GM12801 (cell line): Measurements from ENCODE around the gene FRRS1.
A peak's percentile ranks its signal among the peaks of the same experiment; 100 is the strongest.

Source experiments
- TF ChIP-seq, protein P1 (sequence below): IDR thresholded peaks from one replicate; pipeline ENCODE4 v1.5.1; 2011; ENCODE audit warnings: control low read depth; ENCODE audit not compliant: insufficient read length; ENCODE audit errors: extremely low read depth

The FRRS1 gene

DNA sequence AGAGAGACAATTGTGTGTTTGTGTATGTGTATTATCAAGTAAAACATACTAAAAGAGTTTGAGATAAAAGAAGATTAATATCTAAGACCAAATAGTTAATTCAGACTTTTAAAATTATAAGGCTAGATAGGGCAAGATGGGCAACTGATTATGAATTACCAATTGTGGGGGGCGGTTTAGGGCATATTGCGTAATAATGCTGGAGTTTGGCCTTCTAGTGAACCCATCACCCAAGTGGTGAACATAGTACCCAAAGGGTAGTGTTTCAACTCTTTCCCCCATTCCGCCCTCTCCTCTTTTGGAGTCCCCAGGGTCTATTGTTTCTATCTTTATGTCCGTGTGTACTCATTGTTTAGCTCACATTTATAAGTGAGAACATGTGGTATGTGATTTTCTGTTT, 55.4 kb downstream of the FRRS1 start:
- TF ChIP-seq, protein P1, sequence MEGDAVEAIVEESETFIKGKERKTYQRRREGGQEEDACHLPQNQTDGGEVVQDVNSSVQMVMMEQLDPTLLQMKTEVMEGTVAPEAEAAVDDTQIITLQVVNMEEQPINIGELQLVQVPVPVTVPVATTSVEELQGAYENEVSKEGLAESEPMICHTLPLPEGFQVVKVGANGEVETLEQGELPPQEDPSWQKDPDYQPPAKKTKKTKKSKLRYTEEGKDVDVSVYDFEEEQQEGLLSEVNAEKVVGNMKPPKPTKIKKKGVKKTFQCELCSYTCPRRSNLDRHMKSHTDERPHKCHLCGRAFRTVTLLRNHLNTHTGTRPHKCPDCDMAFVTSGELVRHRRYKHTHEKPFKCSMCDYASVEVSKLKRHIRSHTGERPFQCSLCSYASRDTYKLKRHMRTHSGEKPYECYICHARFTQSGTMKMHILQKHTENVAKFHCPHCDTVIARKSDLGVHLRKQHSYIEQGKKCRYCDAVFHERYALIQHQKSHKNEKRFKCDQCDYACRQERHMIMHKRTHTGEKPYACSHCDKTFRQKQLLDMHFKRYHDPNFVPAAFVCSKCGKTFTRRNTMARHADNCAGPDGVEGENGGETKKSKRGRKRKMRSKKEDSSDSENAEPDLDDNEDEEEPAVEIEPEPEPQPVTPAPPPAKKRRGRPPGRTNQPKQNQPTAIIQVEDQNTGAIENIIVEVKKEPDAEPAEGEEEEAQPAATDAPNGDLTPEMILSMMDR, result no peak

DNA sequence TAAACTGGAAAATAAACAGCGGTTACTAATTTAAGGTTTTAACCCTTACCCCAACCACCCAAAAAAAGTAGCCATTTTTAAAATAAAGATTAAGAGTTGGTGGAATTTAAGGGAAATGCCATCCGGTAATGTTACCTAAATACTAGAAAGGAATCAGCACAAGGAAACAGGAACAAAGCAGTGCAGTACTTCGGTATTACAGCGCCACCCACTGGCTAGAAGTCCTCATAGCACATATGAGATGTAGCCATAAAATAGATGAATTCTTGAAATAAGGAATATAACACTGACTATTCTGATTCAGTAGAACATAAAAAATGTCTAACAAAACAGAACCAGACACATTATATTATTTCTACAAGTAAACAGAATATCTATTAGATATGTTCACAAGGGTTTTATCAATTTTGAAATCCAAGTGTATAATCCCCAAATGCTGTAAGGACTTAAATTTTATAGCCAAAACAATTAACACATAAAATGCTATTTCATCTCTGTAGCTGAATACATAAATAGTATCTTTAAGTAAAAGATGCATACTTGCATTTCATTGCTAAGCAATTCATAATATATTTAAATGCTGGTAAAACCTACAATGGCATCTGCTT, 58.8 kb downstream of the FRRS1 start:
- TF ChIP-seq, protein P1, result peak; percentile 17

DNA sequence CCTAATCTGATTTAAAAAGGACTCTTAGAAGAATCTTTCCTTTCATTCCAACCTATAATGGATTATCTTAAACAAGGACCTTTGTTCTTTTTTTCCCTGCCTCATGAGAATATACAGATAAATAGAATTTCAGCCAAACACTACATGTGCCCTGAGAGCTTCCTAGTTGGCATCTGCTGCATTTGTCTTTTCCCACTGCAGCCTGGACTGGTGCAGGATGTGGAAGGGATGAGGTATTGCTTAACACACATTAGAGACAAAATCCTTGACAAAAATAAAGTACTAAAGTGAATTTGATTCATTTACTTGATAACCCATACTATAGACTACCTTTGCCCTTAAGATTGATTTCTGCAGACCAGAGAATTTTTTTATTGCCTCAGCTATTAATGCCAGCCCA, 61.0 kb downstream of the FRRS1 start:
- TF ChIP-seq, protein P1, result no peak

DNA sequence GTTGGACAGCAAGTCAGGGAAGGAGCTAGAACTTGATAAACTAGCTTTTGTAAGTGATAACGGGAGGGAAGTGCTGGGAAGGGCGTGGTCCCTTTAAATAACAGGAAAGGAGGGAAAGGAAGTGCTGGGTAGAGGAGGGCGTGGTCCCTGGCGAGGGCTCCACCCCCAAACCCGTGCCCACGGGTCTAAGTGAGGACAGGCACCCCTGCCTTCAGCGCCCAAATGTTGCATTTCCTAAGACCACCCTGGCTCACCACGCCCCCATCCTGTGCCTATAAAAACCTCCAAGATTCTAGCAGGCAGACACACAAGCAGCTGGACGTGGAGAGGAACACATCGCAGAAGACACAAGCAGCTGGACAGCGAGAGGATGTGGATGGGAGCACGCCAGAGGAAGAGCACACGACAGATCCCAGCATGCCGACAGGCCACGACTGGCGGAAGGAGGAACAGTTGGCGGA, 62.0 kb downstream of the FRRS1 start:
- TF ChIP-seq, protein P1, result no peak

DNA sequence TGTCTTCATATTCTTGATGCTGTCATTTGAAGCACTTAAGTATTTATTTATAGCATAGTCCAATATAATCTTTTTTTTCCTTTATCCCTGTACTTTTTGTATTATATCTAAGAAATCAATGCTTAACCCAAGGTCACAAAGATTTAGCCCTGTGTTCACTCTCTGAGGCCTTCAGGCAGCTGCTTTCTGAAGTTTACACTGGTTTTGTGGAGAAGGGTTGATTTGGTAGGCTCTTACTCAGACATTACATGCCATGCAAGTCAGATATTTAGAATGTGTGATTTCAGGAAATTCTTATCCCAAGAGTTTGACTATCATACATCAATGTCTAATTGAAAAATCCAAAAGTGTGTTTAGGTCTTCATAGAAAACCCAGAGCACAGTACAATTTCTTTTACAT, 64.2 kb downstream of the FRRS1 start:
- TF ChIP-seq, protein P1, result no peak

DNA sequence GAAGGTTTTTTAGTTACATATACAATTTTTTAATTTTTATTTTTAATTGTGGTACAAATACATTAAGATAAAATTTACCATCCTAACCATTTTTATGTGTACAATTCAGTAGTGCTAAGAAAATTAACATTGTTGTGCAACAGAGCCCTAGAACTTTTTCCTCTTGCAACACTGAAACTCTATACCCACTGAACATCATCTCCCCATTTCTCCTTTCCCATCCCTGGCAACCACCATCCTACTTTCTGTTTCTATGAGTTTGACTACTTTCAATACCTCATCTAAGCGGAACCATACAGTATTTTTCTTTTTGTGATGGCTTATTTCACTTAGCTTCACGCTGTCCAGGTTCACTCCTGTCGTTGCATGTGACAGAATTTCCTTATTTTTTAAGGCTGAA, 66.4 kb downstream of the FRRS1 start:
- TF ChIP-seq, protein P1, result no peak

DNA sequence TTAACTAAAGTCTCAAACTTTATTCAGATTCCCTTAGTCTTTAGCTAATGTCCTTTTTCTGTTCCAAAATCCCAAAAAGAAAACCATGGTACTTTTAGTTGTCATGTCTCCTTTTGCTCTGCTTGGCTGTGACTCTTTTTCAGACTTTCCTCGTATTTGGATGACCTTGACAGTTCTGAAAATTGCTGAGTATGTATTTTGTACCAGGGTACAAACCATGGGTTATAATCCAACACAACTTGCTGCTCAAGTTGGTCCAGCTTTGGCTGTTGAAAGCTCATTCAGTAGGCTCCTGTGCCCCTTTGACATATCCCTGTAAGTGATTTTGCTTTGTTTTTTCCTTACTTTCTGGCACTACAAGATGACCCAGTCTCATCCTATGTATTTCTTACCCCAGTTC, 68.9 kb downstream of the FRRS1 start:
- TF ChIP-seq, protein P1, result no peak
